C1 segment of cervical spinal cord (tissue), 14 donors: ENCODE measurements around the gene RAPH1.

Experiments
- DNase-seq, 14 donors: peaks; one replicate each; lab custom pipeline; 2025; lab: John Stamatoyannopoulos, UW

RAPH1 gene

GRCh38 chr2:203535078-203535783 lies at the start of gene RAPH1:
TSS of gene RAPH1 (minus strand) at chr2:203535301. CDS start at chr2:203495353, 39,948 bp downstream.
- peak; percentile 9 to 76 (median 64) for DNase-seq

- no peak for DNase-seq
Measured at GRCh38 chr2:203584784-203585183, 49.7 kb upstream of the RAPH1 start.

GRCh38 chr2:203583701-203584100 lies 48.6 kb upstream of the RAPH1 start:
- no peak for DNase-seq

- DNase-seq = no peak
Measured at GRCh38 chr2:203583084-203583695, 48.1 kb upstream of the RAPH1 start.

GRCh38 chr2:203582468-203582867 lies 47.4 kb upstream of the RAPH1 start:
- DNase-seq = no peak

- DNase-seq = peak in 9 of 14 donors; percentile 0 to 49 (median 6)
Measured at GRCh38 chr2:203580844-203581243, 45.7 kb upstream of the RAPH1 start.

- DNase-seq = no peak
Measured at GRCh38 chr2:203579730-203580129, 44.6 kb upstream of the RAPH1 start.

- DNase-seq = no peak
Measured at GRCh38 chr2:203578759-203579643, 43.9 kb upstream of the RAPH1 start.

- DNase-seq = no peak
Measured at GRCh38 chr2:203574824-203575223, 39.7 kb upstream of the RAPH1 start.

- no peak for DNase-seq
Measured at GRCh38 chr2:203572316-203572715, 37.2 kb upstream of the RAPH1 start.

- no peak for DNase-seq
Measured at GRCh38 chr2:203569677-203570316, 34.7 kb upstream of the RAPH1 start.

- no peak for DNase-seq
Measured at GRCh38 chr2:203567691-203568090, 32.6 kb upstream of the RAPH1 start.

GRCh38 chr2:203566161-203566560 lies 31.1 kb upstream of the RAPH1 start:
- no peak for DNase-seq

GRCh38 chr2:203565076-203565475 lies 30.0 kb upstream of the RAPH1 start:
- no peak for DNase-seq

- DNase-seq = no peak
Measured at GRCh38 chr2:203562268-203562667, 27.2 kb upstream of the RAPH1 start.

GRCh38 chr2:203559641-203560040 lies 24.5 kb upstream of the RAPH1 start:
- no peak for DNase-seq

- no peak for DNase-seq
Measured at GRCh38 chr2:203553784-203554183, 18.7 kb upstream of the RAPH1 start.

GRCh38 chr2:203551778-203552177 lies 16.7 kb upstream of the RAPH1 start:
- DNase-seq = no peak

- no peak for DNase-seq
Measured at GRCh38 chr2:203550266-203550665, 15.2 kb upstream of the RAPH1 start.

GRCh38 chr2:203549406-203549805 lies 14.3 kb upstream of the RAPH1 start:
- no peak for DNase-seq

GRCh38 chr2:203548887-203549286 lies 13.8 kb upstream of the RAPH1 start:
- no peak for DNase-seq

- no peak for DNase-seq
Measured at GRCh38 chr2:203547356-203547755, 12.3 kb upstream of the RAPH1 start.
